GM18870 (cell line): ENCODE results near the gene CNOT6L.
"Not testable (repeated sequence)": the region's sequence is repeated elsewhere in the genome, so short reads cannot be mapped to it uniquely, and the experiment has no call there.

Experiments
- ATAC-seq: cut with Tn5 transposase; IDR thresholded peaks from one replicate; pipeline ENCODE4 v1.9.1; 2021; ENCODE audit warnings: moderate library complexity; ENCODE audit not compliant: unreplicated experiment

The CNOT6L gene

GRCh38 chr4:77783895-77784294 is 35.3 kb downstream of the CNOT6L start:
- no peak for ATAC-seq

- ATAC-seq: no peak
Observed at GRCh38 chr4:77782102-77782835, 36.9 kb downstream of the CNOT6L start.

- ATAC-seq: not testable (repeated sequence)
Observed at GRCh38 chr4:77780762-77781161, 38.4 kb downstream of the CNOT6L start.

- no peak for ATAC-seq
Observed at GRCh38 chr4:77777135-77777807, 41.9 kb downstream of the CNOT6L start.

GRCh38 chr4:77776182-77777134 is 42.7 kb downstream of the CNOT6L start:
- ATAC-seq: no peak

- no peak for ATAC-seq
Observed at GRCh38 chr4:77773101-77773500, 46.1 kb downstream of the CNOT6L start.

- ATAC-seq: no peak
Observed at GRCh38 chr4:77771566-77771965, 47.6 kb downstream of the CNOT6L start.

GRCh38 chr4:77765720-77766119 is 53.4 kb downstream of the CNOT6L start:
- no peak for ATAC-seq

- no peak for ATAC-seq
Observed at GRCh38 chr4:77762531-77762930, 56.6 kb downstream of the CNOT6L start.

- ATAC-seq: no peak
Observed at GRCh38 chr4:77761595-77761994, 57.6 kb downstream of the CNOT6L start.

- no peak for ATAC-seq
Observed at GRCh38 chr4:77758804-77759203, 60.4 kb downstream of the CNOT6L start.

- no peak for ATAC-seq
Observed at GRCh38 chr4:77751764-77752163, 67.4 kb downstream of the CNOT6L start.

- ATAC-seq: no peak
Observed at GRCh38 chr4:77745792-77746191, 73.4 kb downstream of the CNOT6L start.

- ATAC-seq: no peak
Observed at GRCh38 chr4:77742054-77742453, 77.1 kb downstream of the CNOT6L start.

- no peak for ATAC-seq
Observed at GRCh38 chr4:77740480-77740879, 78.7 kb downstream of the CNOT6L start.

GRCh38 chr4:77734928-77735327 is 84.2 kb downstream of the CNOT6L start:
- peak; percentile 90 for ATAC-seq

GRCh38 chr4:77731656-77732055 is 87.5 kb downstream of the CNOT6L start:
- ATAC-seq: no peak

GRCh38 chr4:77728420-77728819 is 90.7 kb downstream of the CNOT6L start:
- no peak for ATAC-seq

- no peak for ATAC-seq
Observed at GRCh38 chr4:77721073-77721472, 98.1 kb downstream of the CNOT6L start.

GRCh38 chr4:77718500-77718899 is 100.7 kb downstream of the CNOT6L start:
- ATAC-seq: not testable (repeated sequence)
